SK-N-SH (cell line): Measurements from ENCODE around the gene JAZF1.

Experiments
- CTCF ChIP-seq: fragments of 200-600 bp; sonication (generic); IDR thresholded peaks from 2 replicates; pipeline ENCODE4 v1.6.1; 2017; ENCODE audit warnings: antibody characterized with exemption, mild to moderate bottlenecking, moderate library complexity
- MAX ChIP-seq: IDR thresholded peaks from 2 replicates; pipeline ENCODE4 v1.4.0; 2012; ENCODE audit warnings: low read depth
- POLR2AphosphoS5 ChIP-seq: IDR thresholded peaks from 2 replicates; pipeline ENCODE4 v1.6.1; 2012; ENCODE audit warnings: low read depth, low read length
- RFX5 ChIP-seq: IDR thresholded peaks from 2 replicates; pipeline ENCODE4 v1.6.1; 2012; ENCODE audit warnings: mild to moderate bottlenecking, improper control_type of control experiment, low read length
- SMC3 ChIP-seq: IDR thresholded peaks from 2 replicates; pipeline ENCODE4 v1.6.1; 2012; ENCODE audit warnings: low read depth, low read length, improper control_type of control experiment
- TAF1 ChIP-seq: IDR thresholded peaks from 2 replicates; pipeline ENCODE4 v1.6.1; 2012; ENCODE audit warnings: low read depth, mild to moderate bottlenecking, low read length, moderate library complexity, borderline replicate concordance
- USF2 ChIP-seq: fragments of 150-350 bp; IDR thresholded peaks from 2 replicates; pipeline ENCODE4 v1.6.1; 2017; ENCODE audit warnings: antibody characterized with exemption, low read length, low read depth, borderline replicate concordance

- TF ChIP-seq POLR2AphosphoS5, result no peak
- no peak for TF ChIP-seq CTCF
- no peak for TF ChIP-seq MAX
- no peak for TF ChIP-seq TAF1
- TF ChIP-seq SMC3, result no peak
- no peak for TF ChIP-seq USF2
- TF ChIP-seq RFX5, result no peak
Measured at GRCh38 chr7:28191184-28191583, 10.6 kb upstream of the JAZF1 start.
